Immature natural killer cell (primary cell): Measurements from ENCODE around the gene PIP4K2C. TPM values are rescaled to one million over a fixed set of nuclear protein-coding genes. Genes with fewer than 3 reads are reported as not detected.

Experiments
- DNase-seq, 3 donors: peaks; one replicate each; pipeline ENCODE4 v3.0.0; 2022; ENCODE audit warnings: mixed read lengths in 1 of 3
- H3K27ac Mint-ChIP-seq, 6 donors: one replicate each; pipeline ENCODE4 v1.8.0; 2020; ENCODE audit warnings: mixed read lengths in 6 of 6, mild to moderate bottlenecking in 5 of 6, inconsistent platforms in 4 of 6, moderate library complexity in 3 of 6
- H3K27me3 Mint-ChIP-seq, 3 donors: one replicate each; pipeline ENCODE4 v1.8.0; 2020 to 2021; ENCODE audit warnings: low read depth in 3 of 3, mild to moderate bottlenecking in 3 of 3, mixed read lengths in 3 of 3, moderate library complexity in 3 of 3, inconsistent platforms in 1 of 3
- H3K36me3 Mint-ChIP-seq, 3 donors: one replicate each; pipeline ENCODE4 v1.8.0; 2020; ENCODE audit warnings: mixed read lengths in 3 of 3, inconsistent platforms in 2 of 3, mild to moderate bottlenecking in 2 of 3
- H3K4me1 Mint-ChIP-seq, 2 donors: one replicate each; pipeline ENCODE4 v1.8.0; 2020; ENCODE audit warnings: inconsistent platforms in 2 of 2, mild to moderate bottlenecking in 2 of 2, mixed read lengths in 2 of 2, moderate library complexity in 1 of 2
- H3K4me3 Mint-ChIP-seq, 5 donors: one replicate each; pipeline ENCODE4 v1.8.0; 2020; ENCODE audit warnings: mild to moderate bottlenecking in 5 of 5, mixed read lengths in 5 of 5, inconsistent platforms in 3 of 5, moderate library complexity in 3 of 5
- H3K9me3 Mint-ChIP-seq, 6 donors: one replicate each; pipeline ENCODE4 v1.8.0; 2020; ENCODE audit warnings: mild to moderate bottlenecking in 6 of 6, mixed read lengths in 6 of 6, inconsistent platforms in 4 of 6, moderate library complexity in 3 of 6
- polyA plus RNA-seq, 3 donors: library from polyadenylated mRNA; unstranded; fragments of 300-500 nt; fragmentation: Illumina TruSeq; gene quantifications; one replicate each; pipeline ENCODE4 v1.2.3, GENCODE V29; 2021

PIP4K2C gene
- 10 to 100 TPM; 33.0 to 61.8 (median 54.1) TPM for polyA plus RNA-seq

DNA sequence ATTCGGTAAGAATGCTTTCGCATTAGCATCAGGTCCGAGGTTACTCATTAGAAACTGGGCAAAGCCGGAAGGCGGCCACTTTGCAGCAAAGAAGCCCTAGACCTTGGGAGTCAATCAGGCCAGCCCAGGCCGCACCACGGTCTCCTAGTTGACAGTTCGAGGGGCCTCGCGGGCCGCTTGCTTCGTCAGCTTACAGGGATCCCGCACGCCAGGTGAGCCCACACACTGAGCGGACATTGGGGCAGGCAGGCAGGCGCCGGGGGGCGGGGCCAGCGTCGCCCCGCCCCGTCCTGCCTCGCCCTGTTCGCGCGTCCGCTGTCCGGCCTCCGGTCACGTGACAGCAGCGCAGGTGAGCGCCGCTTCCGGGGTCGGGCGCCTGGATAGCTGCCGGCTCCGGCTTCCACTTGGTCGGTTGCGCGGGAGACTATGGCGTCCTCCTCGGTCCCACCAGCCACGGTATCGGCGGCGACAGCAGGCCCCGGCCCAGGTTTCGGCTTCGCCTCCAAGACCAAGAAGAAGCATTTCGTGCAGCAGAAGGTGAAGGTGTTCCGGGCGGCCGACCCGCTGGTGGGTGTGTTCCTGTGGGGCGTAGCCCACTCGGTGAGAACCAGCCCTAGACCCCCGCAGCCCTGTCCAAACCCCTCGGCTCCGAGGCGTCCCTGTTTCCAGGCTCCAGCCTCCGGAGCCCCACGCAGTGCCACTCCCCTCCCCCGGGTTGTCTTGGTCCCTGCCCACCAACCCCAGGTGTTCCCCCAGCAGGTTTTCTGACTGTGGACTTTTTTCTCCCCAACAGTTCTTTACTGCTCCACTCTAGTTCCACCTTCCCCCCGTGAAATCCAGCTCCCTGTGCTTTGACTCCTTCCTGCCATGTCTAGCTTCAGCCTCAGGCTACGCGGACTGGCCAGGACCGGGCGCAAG lies at the start of gene PIP4K2C:
Gene PIP4K2C (plus strand): TSS at position 329 of the 918 bp plus-strand sequence. CDS start 98 bp downstream, at position 427.
- Mint-ChIP-seq H3K9me3 (no peaks in the 10 kb centered on the region), H3K27ac (peak within 1 kb of the TSS; percentile 90 to 95 (median 92)), H3K27me3 (peaks cover 0 to 8% (median 0%) of the 10 kb centered on the region in 3 donors)

DNA sequence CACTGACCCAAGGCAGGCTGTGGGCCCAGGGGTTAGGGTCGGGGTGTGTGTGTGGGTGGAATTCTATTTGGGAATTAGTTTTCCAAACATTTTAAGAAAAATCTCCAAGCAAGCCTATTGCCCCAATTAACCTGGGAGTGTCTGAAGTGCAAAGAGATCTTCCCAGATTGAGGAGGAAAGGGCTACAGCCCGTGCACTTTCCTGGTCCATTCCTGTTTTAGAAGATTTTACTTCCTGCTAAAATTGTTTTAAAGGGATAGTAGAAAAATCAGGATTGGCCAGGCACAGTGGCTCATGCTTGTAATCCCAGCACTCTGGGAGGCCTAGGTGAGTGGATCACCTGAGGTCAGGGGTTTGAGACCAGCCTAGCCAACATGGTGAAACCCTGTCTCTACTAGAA lies 49.3 kb upstream of the PIP4K2C start:
- H3K4me3 Mint-ChIP-seq = no peak overlapping the region
- H3K9me3 Mint-ChIP-seq = no peaks in the 10 kb centered on the region
- H3K4me1 Mint-ChIP-seq = peaks cover 26 to 32% of the 10 kb centered on the region in 2 donors
- H3K36me3 Mint-ChIP-seq = peaks cover 4 to 21% (median 6%) of the 10 kb centered on the region in 3 donors
- H3K27me3 Mint-ChIP-seq = peaks cover 0 to 2% (median 2%) of the 10 kb centered on the region in 3 donors
- no peak for DNase-seq
- no peak overlapping the region for H3K27ac Mint-ChIP-seq

More for the DNA sequence above, at the start of gene PIP4K2C:
- DNase-seq = peak; percentile 75 to 81 (median 77)
- Mint-ChIP-seq H3K4me1 (peaks cover 34 to 42% of the 10 kb centered on the region in 2 donors), H3K4me3 (peak within 1 kb of the TSS; percentile 90 to 94 (median 93)), H3K36me3 (peaks cover 0 to 5% (median 4%) of the 10 kb centered on the region in 3 donors)

DNA sequence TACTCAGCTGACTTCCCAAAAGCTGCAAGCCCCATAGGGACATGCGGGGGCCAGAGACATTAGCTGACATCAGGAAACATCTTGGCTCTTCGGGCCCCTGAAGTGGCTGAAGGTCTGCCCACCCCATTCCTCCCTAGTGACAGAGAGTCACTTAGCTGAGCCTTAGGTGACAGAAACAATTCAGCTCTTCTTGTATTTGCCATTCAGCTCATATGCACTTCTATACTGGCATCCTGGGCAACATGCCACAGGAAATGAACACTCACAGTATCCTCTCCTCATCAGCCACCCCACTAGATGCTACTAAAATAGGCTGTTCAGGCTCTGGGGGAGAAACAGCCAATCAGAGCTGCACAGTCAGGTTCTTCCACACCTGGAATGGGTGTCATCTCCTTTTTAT lies 47.4 kb upstream of the PIP4K2C start:
- Mint-ChIP-seq H3K27me3 (peaks cover 0 to 2% (median 1%) of the 10 kb centered on the region in 3 donors), H3K27ac (peak overlapping the region in 2 of 6 donors; percentile 40 to 44), H3K4me1 (peaks cover 35 to 43% of the 10 kb centered on the region in 2 donors), H3K4me3 (no peak overlapping the region), H3K36me3 (peaks cover 4 to 16% (median 6%) of the 10 kb centered on the region in 3 donors), H3K9me3 (no peaks in the 10 kb centered on the region)
- no peak for DNase-seq

DNA sequence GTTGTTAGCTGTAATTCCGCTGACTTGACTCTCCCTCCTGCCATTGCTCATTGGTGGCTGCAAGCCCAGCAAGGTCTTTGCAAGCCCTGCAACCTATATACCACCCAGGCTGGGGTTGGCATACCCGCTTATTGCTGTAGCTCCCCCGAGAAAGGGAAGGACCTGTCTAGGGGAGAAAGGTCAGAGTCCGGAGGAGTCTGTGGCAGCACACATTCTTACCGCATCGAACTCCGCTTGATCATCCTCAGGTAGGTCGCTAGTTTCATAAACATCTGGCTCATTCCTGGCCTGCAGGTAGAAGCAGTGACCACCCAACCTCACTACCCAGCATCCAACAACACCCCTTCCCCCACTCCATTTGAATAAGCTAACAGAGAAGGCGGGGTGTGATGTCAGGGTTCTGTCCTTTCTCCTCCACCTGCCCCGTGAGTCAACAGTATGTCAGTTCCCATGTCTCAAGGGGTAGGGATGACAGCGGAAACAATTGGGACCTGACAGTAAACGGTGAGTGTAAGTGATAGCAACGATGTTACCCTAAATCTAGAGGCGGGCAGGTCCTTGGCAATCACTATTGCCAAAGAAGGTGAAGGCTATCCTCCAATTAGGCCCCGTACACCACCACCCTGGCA lies 45.1 kb upstream of the PIP4K2C start:
- Mint-ChIP-seq H3K27me3 (peaks cover 0 to 10% (median 2%) of the 10 kb centered on the region in 3 donors), H3K36me3 (peaks cover 0 to 5% (median 0%) of the 10 kb centered on the region in 3 donors), H3K4me1 (peaks cover 45 to 48% of the 10 kb centered on the region in 2 donors), H3K4me3 (peak overlapping the region; percentile 90 to 100 (median 98)), H3K9me3 (no peaks in the 10 kb centered on the region), H3K27ac (peak overlapping the region; percentile 85 to 100 (median 94))
- DNase-seq = no peak

DNA sequence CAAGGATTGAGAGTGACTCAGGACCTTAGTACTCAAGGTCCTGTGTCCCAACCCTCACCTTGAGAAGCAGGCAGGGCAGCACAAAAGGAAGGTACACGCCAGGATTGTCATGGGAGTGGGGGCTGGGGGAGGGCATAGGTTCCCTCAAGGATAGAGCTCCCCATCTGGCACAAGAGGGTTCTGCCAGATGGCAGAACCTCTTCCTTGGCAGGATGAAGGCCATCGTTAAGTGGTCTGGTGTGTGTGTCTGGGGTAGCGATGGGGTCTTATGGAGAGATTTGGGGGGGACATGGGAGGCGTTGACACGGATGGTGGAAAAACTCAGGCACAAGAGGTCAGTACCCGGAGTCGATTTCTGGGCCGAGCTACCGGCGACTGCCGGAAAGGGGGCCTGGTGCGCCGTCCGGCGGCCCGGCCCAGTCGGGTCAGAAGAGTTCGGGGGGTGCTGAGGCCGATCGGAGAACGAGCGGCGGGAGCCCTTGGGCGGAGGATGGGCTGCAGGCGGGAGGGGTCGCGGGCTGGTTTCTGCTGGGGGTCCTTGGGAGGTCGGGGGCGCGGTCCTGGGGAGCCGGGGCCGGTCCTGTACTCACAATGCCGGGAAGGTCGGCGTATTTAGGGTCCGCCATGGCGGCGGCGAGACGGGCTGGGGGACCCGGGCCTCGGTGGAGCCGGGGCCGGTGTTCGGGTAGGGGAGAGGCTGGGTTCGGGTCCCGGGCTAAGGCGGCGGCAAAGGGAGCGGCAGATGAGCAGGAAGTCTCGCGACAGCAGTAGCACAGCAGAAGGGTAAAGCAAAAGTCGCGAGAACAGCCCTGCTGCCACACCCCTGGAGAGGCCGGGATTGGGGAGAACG lies 44.3 kb upstream of the PIP4K2C start, which contains the start of gene DCTN2:
Gene DCTN2 (minus strand): TSS at position 755 of the 850 bp plus-strand sequence. CDS start 129 bp downstream, at position 626.
- H3K4me3 Mint-ChIP-seq = peak within 1 kb of the TSS; percentile 90 to 100 (median 98)
- peaks cover 45 to 48% of the 10 kb centered on the region in 2 donors for H3K4me1 Mint-ChIP-seq
- peak; percentile 77 to 85 (median 81) for DNase-seq
- H3K36me3 Mint-ChIP-seq = no peaks in the 10 kb centered on the region
- H3K9me3 Mint-ChIP-seq = no peaks in the 10 kb centered on the region
- peak within 1 kb of the TSS; percentile 85 to 100 (median 94) for H3K27ac Mint-ChIP-seq
- H3K27me3 Mint-ChIP-seq = peaks cover 2 to 12% (median 2%) of the 10 kb centered on the region in 3 donors

DNA sequence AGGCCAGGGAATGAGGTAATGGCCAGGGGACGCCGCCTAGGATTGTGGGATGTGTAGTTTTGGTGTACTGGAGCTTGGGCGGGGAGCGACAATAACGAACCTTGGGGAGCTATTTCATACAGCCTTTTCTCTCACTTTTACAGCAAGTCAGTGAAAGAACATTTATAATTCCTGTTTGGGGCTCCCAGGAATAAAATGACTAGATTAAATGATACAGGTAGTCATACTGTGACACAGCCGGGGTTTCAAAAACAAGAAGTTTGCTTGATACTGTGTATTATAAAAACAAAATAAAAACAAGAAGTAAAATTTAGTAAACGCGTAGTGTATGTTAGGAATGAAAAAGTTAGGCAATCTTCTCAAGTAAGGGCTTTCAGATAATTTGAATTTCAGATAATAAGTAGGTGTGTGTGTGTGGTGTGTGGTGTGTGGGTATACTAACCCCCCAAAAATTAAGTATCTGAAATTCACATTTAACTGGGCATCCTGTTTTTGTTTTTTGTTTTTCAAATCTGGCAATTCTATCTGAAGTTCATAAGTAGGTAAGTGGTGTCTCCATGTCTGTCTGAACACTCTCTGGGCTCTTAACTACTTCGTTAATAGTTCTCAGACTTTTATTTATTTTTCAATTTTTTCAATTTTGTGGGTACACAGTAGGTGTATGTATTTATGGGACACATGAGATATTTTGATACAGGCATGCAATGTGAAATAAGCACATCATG lies 43.5 kb upstream of the PIP4K2C start:
- no peaks in the 10 kb centered on the region for H3K9me3 Mint-ChIP-seq
- H3K4me1 Mint-ChIP-seq = peaks cover 45 to 48% of the 10 kb centered on the region in 2 donors
- DNase-seq = no peak
- H3K4me3 Mint-ChIP-seq = peak overlapping the region; percentile 90 to 100 (median 98)
- no peaks in the 10 kb centered on the region for H3K36me3 Mint-ChIP-seq
- peak overlapping the region; percentile 70 to 100 (median 92) for H3K27ac Mint-ChIP-seq
- peaks cover 2 to 14% (median 2%) of the 10 kb centered on the region in 3 donors for H3K27me3 Mint-ChIP-seq

DNA sequence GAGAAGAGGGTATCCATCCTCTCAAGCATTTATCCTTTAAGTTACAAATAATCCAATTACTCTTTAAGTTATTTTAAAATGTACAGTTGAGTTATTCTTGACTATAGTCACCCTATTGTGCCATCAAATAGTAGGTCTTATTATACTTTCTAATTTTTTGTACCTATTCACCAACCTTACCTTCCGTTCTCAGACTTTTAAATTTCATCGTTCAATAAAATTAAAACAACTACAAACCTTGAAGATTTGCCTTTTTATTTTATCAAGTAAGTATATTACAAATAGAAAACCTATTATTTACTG lies 43.0 kb upstream of the PIP4K2C start:
- Mint-ChIP-seq H3K36me3 (no peaks in the 10 kb centered on the region), H3K27me3 (peaks cover 3 to 14% (median 4%) of the 10 kb centered on the region in 3 donors), H3K9me3 (no peaks in the 10 kb centered on the region), H3K4me3 (peak overlapping the region in 4 of 5 donors; percentile 90 to 100 (median 98)), H3K27ac (peak overlapping the region in 1 of 6 donors; percentile 85), H3K4me1 (peaks cover 43 to 48% of the 10 kb centered on the region in 2 donors)
- no peak for DNase-seq

DNA sequence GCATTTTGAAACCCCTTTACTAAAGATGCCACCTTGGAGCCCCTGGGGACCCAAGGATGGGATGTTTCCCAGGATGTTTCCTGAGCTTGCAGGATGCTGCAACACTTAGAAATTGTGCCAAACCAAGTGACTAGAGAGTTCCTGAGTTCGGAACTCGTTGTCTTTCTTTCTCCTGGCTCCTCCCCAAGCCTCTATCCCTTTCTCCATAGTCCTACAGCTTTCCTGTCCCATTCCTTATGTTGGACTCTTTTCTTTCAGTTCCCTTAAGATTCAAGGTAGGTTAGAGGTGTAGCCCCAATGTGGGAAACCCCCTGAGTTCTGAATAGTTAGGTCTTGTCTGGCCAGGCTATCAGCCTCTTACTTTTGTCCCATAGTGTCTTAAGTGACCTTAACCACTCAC lies 42.5 kb upstream of the PIP4K2C start:
- H3K27me3 Mint-ChIP-seq = peaks cover 4 to 14% (median 7%) of the 10 kb centered on the region in 3 donors
- H3K4me3 Mint-ChIP-seq = peak overlapping the region in 3 of 5 donors; percentile 36 to 51 (median 40)
- H3K9me3 Mint-ChIP-seq = peaks cover 0 to under 1% (median 0%) of the 10 kb centered on the region in 6 donors
- H3K27ac Mint-ChIP-seq = no peak overlapping the region
- no peaks in the 10 kb centered on the region for H3K36me3 Mint-ChIP-seq
- DNase-seq = no peak
- peaks cover 41 to 44% of the 10 kb centered on the region in 2 donors for H3K4me1 Mint-ChIP-seq

DNA sequence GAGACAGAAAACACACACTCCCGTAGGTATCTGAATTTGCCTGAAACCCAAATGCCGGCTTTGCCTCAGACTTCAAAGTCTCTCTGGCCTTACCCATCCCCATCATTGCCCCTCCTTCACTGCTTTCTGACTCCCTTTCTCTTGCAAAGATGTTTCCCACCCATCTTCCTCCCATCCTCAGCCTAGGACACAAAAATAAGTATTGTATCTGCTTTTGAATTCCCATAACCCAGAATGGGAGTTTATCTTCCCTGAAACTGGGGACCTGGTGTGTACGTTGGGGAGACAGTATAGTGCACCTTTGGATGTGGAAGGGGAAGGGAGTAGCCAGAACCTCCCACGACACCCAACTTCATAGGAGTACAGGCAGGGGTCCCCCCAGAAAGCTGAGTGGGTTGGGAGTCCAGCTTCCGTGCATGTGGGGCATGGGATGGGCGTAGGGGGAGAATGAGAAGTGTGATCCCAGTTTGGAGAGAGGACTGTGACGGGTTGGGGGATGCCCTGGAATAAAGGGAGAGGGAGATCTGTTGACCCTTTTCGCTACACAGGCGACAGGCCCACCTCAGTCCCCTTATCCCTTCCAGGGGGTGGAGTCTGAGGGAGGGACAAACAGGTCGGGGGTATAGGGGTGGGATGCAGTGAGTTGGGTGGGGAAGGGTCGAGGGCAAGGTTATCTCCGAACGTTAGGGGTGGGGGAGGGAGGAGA lies 41.6 kb upstream of the PIP4K2C start:
- Mint-ChIP-seq H3K4me1 (peaks cover 38% of the 10 kb centered on the region in 2 donors), H3K27ac (no peak overlapping the region), H3K9me3 (peaks cover 0 to 2% (median 0%) of the 10 kb centered on the region in 6 donors), H3K36me3 (no peaks in the 10 kb centered on the region), H3K27me3 (peaks cover 4 to 14% (median 7%) of the 10 kb centered on the region in 3 donors), H3K4me3 (peak overlapping the region; percentile 22 to 63 (median 56))
- DNase-seq = no peak

DNA sequence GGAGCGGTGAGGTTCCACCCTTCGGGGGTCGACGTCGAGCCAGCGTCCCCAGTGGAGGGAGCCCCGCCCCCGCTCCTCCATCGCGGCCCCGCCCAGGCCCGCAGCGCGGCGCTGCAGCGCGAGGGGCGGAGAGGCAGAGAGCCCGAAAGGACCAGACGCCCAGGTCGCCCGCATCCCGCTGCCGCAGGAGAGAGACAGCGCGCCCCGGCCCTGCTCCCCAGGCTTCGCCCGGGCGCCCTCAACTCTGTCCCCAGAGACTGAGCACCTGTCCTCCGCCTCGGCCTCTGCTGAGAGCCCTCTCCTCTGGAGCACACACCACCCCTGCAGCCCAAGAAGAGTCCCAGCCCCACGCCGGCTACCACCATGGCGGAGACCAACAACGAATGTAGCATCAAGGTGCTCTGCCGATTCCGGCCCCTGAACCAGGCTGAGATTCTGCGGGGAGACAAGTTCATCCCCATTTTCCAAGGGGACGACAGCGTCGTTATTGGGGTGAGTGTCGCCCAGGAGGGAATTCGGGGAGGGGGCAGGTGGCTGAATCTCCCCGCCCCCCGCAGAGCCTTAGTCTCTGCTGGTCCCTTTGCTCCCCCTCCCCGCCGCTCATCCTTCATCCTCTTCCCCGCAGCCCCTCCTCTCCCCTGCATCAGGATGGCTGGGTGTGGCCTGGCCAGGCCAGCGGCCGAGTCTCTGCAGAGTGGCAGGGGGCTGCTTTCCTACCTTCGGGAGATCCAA lies 40.9 kb upstream of the PIP4K2C start, which contains the start of gene KIF5A:
Gene KIF5A (plus strand): TSS at position 136 of the 732 bp plus-strand sequence. CDS start 228 bp downstream, at position 364.
- Mint-ChIP-seq H3K27ac (no peak within 1 kb of the TSS), H3K4me1 (peaks cover 32 to 33% of the 10 kb centered on the region in 2 donors), H3K4me3 (peak within 1 kb of the TSS; percentile 60 to 72 (median 65)), H3K9me3 (peaks cover 0 to 2% (median 0%) of the 10 kb centered on the region in 6 donors), H3K36me3 (no peaks in the 10 kb centered on the region), H3K27me3 (peaks cover 4 to 14% (median 9%) of the 10 kb centered on the region in 3 donors)
- peak; percentile 20 to 48 (median 43) for DNase-seq
